C1 segment of cervical spinal cord (tissue), 14 donors: ENCODE measurements around the gene OSBPL2.
A peak's percentile ranks its signal among the peaks of the same experiment; 100 is the strongest.

Source experiments
- DNase-seq, 14 donors: peaks; one replicate each; lab custom pipeline; 2025; lab: John Stamatoyannopoulos, UW

Gene OSBPL2

DNA sequence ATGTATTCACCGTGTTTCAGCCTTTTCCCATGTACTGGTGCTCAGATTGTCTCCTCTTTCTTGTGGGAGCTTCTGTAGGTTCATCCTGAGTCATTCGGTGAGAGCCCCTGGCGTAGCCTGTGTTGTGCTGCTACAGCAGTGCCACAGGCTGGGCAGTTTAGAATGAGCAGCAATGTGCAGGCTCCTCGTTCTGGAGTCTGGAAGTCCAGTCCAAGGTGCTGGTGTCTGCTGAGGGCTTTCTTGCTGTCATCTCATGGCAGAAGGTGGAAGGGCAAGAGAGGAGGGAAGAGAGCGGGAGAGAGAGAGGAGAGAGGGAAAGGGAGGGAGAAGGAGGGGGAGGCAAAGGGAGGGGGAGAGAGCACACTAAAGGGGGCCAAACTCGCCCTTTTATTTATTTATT is 15.1 kb downstream of the OSBPL2 start:
- DNase-seq = no peak

- no peak for DNase-seq
Observed at GRCh38 chr20:62254021-62254724, 15.9 kb downstream of the OSBPL2 start.

DNA sequence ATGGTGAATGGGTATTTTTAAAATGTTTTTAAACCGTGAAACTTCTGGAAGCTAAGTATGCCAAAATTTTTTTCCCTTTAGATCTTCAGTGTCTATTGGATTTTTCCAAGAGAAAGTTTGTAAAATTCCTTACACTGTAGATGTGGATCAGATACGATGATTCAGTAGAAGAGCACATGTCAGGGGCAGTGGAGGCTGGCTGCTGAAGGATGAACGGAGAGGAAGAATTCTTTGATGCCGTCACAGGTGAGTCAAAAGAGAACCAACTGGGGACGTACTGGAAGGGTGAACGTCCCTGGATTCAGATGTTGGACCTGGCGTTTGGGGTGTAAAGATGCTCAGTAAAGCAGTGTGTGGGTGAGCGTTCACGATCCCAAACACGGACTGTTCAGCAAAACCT is 17.7 kb downstream of the OSBPL2 start:
- no peak for DNase-seq

GRCh38 chr20:62258499-62259293 is 20.4 kb downstream of the OSBPL2 start:
- peak in 3 of 14 donors; percentile 29 to 60 (median 39) for DNase-seq

DNA sequence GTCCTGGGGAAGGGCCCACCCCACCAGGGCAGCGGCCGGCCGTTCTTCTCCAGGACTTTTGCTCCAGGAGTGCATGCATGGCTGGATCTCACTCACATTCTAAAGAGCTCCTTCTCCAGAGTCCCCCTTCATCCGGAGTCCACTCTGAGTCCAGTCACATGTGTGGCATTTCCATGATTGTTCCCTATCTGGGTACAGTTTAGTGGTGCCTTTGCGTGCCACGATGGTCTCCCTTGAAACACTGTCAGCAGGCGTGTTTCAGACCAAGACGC is 20.9 kb downstream of the OSBPL2 start:
- DNase-seq = no peak

DNA sequence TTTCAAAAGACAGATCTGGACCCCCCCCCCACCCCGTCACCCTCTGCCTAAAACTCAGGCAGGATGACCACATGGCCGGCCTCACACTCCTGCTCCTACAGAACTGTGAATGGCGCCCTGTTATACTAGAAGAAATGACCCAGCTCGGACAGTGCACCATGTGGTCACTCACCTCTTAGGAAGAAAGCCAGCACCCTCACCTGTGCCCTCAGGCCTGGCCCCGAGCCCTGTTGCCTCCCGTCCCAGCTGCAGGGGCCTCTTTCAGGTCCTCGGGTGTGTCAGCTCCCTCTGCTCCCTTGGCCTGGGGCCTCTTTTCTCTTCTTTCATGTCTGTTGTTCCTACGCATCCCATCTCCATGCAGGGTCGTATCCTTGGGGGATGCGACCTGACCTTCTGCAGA is 23.7 kb downstream of the OSBPL2 start:
- DNase-seq = no peak

DNA sequence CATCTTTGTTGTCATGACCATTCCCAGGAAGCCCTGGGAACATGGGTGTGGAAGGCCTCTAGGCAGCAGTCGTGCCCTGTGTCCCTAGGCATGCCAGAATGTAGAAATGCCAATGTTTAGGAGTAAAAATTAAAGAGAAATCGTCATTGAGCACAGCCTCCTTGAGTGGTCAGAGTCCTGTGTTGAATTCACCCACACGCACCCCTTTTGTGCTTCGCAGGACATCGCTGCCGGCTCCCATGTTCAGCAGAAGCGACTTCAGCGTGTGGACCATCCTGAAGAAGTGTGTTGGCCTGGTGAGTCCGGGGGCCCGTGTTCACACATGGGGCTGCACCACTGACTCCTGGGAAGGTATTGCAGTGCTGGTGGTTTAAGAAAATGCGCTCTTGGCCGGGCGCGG is 25.1 kb downstream of the OSBPL2 start:
- DNase-seq = no peak

GRCh38 chr20:62265365-62265764 is 27.0 kb downstream of the OSBPL2 start:
- no peak for DNase-seq

GRCh38 chr20:62266340-62266739 is 28.0 kb downstream of the OSBPL2 start:
- DNase-seq = no peak

GRCh38 chr20:62266851-62267250 is 28.5 kb downstream of the OSBPL2 start:
- no peak for DNase-seq

DNA sequence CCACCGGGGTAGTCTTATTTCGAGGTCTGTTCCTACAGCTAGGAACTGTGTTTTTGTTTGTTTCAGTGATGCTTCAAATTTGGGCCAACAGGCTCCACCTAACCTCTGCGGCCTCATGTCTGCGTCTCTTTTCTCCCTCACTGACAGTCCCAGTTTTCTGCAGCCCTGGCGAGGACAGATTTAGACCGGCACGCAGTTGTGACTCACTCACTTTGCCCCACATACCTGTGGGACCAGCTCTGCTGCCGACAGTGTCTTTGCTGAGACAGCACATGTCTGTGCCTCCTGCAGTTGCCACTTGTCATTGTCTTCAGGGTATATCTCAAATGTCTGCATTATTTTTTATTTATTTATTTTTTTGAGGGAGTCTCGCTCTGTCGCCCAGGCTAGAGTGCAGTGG is 29.2 kb downstream of the OSBPL2 start:
- DNase-seq = peak in 1 of 14 donors; percentile 44

DNA sequence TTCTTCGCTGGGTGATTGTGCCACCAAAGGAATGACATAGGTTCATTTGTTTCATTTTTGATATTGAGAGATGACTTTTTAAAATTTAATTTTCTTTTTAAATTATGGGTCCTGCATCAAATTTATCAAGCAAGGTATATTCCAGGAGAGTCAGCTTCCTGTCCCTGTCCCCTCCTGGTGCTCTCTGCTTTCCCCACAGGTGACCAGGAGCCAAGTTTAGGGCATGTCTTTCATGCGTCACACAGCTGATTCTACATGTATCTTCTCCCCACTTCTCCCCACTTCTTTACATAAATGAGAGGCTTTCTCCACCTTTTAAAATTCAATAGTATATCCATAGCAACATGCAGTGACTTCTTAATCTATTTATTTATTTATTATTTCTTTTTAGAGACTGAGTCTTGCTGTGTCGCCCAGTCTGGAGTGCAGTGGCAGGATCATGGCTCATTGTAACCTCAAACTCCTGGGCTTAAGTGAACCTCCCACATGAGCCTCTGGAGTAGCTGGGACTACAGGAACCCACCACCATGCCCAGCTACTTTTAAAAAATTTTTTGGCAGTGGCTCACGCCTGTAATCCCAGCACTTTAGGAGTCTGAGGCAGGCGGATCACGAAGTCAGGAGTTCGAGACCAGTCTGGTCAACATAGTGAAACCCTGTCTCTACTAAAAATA is 30.0 kb downstream of the OSBPL2 start:
- no peak for DNase-seq

DNA sequence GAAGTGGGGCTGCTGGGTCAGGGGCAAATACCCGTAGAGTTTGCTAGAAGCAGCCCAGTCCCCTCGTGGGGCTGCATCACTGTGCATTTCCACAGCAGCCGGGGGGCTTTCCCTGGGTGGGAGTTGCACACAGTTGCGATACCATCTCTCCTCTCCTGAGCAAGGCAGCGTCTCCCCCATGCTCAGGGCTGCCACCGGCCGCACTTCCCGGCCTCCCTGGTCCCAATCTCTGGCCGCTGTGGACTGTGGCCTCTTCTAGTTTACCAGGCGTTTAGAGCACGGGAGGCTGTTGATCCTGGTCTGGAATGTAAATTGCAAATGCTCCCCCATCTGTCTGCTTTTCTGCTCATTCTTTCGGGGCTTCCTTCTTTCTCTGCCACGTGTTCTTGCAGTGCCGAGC is 31.1 kb downstream of the OSBPL2 start:
- no peak for DNase-seq

GRCh38 chr20:62269871-62270270 is 31.6 kb downstream of the OSBPL2 start:
- DNase-seq = no peak

- DNase-seq = no peak
Observed at GRCh38 chr20:62272200-62272599, 33.9 kb downstream of the OSBPL2 start.

DNA sequence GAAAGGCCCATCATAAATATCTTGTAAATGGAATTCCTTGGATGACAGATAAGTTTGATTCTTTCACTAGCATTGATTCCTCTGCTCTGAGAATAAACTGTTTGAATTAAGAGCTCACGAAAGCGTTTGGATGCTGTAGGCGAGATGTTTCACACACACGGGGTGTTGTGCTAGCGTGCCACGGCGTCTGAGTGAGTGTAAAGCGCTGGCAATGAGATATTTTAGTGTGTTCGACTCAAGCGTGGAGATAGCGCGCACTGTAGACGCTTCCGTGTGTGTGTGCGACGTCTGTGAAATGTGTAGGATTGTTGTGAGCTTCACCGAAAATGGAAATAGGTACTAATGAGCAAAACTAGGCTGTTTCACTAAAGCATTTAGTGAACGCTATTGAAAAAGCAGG is 35.1 kb downstream of the OSBPL2 start:
- DNase-seq = no peak

DNA sequence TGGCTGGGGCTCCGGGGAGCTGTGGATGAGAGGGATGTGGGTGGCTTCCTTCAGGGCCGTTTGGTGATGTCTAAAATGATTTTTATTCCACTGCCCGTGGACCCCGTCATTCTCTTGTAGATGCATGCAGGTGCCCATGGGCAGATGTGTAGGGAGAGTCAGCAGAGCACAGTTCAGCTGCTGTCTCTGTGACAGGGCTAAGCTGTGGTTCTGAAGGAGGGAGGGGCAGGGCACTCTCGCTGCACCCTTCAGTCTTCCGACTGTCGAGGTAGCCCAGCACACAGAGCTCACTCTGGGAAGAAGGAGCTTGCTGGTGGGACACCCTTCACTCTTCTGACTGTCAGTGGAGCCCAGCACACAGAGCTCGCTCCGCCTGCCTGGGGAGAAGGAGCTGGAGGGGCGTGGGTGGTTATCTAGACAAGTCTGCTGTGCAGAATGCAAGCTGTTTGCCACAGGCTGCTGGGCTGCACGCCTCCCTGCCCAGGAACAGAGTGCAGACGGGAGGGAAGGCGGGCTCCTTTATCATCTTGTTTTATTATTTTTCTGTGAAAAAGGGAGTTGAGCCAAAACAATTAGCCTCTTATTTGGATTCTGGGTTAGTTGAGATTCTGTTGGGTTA is 36.1 kb downstream of the OSBPL2 start:
- peak in 1 of 14 donors; percentile 60 for DNase-seq

- no peak for DNase-seq
Observed at GRCh38 chr20:62275219-62275618, 36.9 kb downstream of the OSBPL2 start.

DNA sequence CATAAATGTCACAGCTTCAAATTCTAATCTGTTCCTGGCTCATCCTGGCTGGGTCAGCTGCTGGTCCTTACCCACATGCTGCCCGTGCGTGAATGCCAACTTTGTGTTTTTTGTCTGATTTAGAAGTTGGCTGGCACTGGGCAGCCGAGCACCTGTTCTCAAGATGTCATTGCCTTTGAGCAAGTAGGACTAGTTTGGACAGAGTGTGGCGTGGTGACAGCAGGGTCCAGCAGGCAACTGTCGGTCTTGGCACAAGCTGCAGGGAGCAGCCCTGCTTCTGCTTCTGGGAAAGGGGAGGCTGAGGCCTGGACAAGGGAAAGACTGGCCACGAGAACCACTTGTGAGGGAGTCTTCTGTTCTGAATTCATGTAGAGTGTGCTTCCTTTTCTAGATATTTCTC is 38.1 kb downstream of the OSBPL2 start:
- DNase-seq = peak in 10 of 14 donors; percentile 3 to 99 (median 25)

DNA sequence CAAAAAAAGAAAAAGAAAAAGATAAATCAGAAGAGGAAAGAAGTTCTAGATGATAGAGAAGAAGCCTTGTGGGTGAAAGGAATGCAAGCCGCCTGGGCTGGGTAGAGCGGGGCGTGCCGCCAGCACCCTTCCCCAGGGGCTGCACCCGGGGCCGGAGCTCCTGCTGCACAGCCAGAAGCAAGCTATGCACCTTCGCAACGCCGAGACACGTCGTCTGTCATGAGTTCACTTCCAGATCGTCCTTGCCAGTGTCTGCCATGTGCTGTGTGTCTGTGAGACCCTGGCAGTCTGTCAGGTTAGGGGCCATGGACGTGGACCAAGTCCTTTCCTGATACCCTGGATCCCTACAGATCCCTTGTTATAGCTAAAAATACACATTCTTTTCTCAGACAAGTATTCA is 38.9 kb downstream of the OSBPL2 start:
- peak in 1 of 14 donors; percentile 32 for DNase-seq

DNA sequence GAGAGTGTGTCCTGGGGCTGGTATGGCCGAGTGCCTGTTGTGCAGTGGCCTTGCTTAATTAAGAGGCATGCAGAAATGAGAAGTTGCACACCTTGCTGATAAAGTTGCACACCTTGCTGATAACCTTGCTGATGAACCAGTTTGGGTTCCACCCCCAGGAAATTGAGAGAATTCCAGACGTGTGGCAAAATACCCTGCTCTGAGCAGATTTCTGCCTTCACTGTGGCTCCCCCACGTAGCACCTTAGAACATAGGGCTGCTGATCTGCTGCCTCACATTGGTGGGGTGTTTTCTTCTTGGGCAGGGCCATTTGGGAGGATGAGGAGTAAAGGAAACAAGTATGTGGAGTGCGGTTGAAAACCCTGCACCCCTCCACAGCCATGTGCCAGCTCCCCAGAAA is 42.0 kb downstream of the OSBPL2 start:
- DNase-seq = no peak

DNA sequence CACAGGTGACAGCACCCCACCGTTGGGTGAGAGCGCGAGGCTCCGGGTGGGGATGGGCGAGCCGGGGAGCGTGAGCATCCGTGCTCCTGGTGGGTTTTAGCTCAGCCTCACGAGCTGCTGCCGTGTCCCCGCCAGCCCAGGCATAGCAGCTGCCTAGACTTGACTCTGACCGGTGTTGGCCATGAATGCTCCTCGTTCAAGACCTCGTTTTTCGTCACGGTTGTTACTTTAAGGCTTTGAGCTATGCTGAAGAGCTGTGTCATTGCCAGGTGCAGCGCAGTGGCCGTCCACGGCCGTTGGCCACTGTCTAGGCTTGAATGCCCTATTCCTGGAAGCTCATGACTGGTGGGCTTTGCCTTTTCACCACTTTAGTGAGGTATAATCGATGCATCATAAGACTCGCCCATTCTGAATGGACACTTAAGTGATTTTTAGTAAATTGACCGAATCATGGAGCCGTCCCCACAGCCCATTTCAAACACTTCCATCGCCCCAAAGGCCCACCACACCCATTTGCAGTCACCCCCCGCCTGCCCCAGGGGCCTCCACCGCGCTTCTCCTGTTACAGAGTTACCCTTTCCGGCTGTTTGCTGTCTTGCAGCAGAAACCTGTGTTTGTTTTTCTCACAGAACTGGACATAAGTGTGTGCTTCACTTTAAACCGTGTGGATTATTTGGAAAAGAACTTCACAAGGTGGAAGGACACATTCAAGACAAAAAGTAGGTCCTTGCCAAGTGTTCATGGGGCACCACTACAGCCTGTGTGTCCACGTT is 43.0 kb downstream of the OSBPL2 start:
- DNase-seq = no peak
